SU-DHL-6 (cell line): Measurements from ENCODE around the gene TSKU.

Experiments used
- H2AFZ ChIP-seq: fragments of 200-600 bp; sonication (generic); 2 replicates; pipeline ENCODE4 v1.6.1; 2014; ENCODE audit warnings: low read depth, mild to moderate bottlenecking, moderate library complexity, mixed read lengths, antibody characterized with exemption, low read length; ENCODE audit not compliant: severe bottlenecking
- H3F3A ChIP-seq: fragments of 200-600 bp; shearing (Covaris generic); 2 replicates; pipeline ENCODE4 v1.6.0; 2016; ENCODE audit warnings: antibody characterized with exemption, mild to moderate bottlenecking; ENCODE audit not compliant: insufficient read depth
- H3K27ac ChIP-seq: fragments of 200-600 bp; sonication (generic); 2 replicates; pipeline ENCODE4 v1.5.1; 2016; ENCODE audit warnings: low read depth, mild to moderate bottlenecking, low read length, moderate library complexity, mixed read lengths
- H3K27me3 ChIP-seq: fragments of 200-600 bp; sonication (generic), shearing (Covaris generic); 2 replicates; pipeline ENCODE4 v1.6.0; 2014; ENCODE audit warnings: mild to moderate bottlenecking, low read length
- H3K36me3 ChIP-seq: fragments of 200-600 bp; sonication (generic); 2 replicates; pipeline ENCODE4 v1.6.1; 2014; ENCODE audit warnings: mild to moderate bottlenecking, low read length, mixed read lengths
- H3K4me2 ChIP-seq: fragments of 300-600, 200-600 bp; shearing (Covaris generic), sonication (generic); 2 replicates; pipeline ENCODE4 v1.6.0; 2014; ENCODE audit warnings: low read length, low read depth, mild to moderate bottlenecking; ENCODE audit not compliant: poor library complexity, severe bottlenecking
- H3K4me3 ChIP-seq: fragments of 200-600 bp; sonication (generic); 2 replicates; pipeline ENCODE4 v1.5.1; 2014; ENCODE audit warnings: antibody characterized with exemption, low read length, mild to moderate bottlenecking, mixed read lengths; ENCODE audit not compliant: insufficient read depth, poor library complexity, severe bottlenecking
- H3K79me2 ChIP-seq: fragments of 200-600 bp; sonication (generic); 2 replicates; pipeline ENCODE4 v1.6.1; 2014; ENCODE audit warnings: mild to moderate bottlenecking, low read length, moderate library complexity; ENCODE audit not compliant: insufficient read depth
- H3K9ac ChIP-seq: fragments of 200-600 bp; sonication (generic); 2 replicates; pipeline ENCODE4 v1.7.0; 2014; ENCODE audit warnings: mild to moderate bottlenecking, low read length
- H3K9me2 ChIP-seq: fragments of 200-600 bp; sonication (generic); replicated peaks from 2 replicates; pipeline ENCODE4 v1.6.1; 2014; ENCODE audit warnings: low read length; ENCODE audit not compliant: insufficient read depth
- H3K9me3 ChIP-seq: fragments of 200-600 bp; sonication (generic); 2 replicates; pipeline ENCODE4 v1.6.1; 2014; ENCODE audit warnings: low read length, mixed read lengths; ENCODE audit not compliant: insufficient read depth
- H4K20me1 ChIP-seq: fragments of 200-600 bp; sonication (generic); 2 replicates; pipeline ENCODE4 v1.6.1; 2014; ENCODE audit warnings: low read depth, mild to moderate bottlenecking, antibody characterized with exemption, low read length, moderate library complexity, mixed read lengths
- EZH2phosphoT487 ChIP-seq: fragments of 200-600 bp; sonication (generic), shearing (Covaris generic); conservative IDR thresholded peaks from 2 replicates; pipeline ENCODE4 v1.6.1; 2018; ENCODE audit warnings: mild to moderate bottlenecking, antibody characterized with exemption, low read length, moderate library complexity, mixed read lengths
- TF ChIP-seq, protein P1 (sequence below): fragments of 200-600 bp; sonication (generic); IDR thresholded peaks from one replicate; pipeline ENCODE4 v1.5.1; 2017; ENCODE audit warnings: antibody characterized with exemption, mild to moderate bottlenecking, low read length, moderate library complexity; ENCODE audit not compliant: insufficient read depth, poor library complexity, severe bottlenecking

TSKU gene

DNA sequence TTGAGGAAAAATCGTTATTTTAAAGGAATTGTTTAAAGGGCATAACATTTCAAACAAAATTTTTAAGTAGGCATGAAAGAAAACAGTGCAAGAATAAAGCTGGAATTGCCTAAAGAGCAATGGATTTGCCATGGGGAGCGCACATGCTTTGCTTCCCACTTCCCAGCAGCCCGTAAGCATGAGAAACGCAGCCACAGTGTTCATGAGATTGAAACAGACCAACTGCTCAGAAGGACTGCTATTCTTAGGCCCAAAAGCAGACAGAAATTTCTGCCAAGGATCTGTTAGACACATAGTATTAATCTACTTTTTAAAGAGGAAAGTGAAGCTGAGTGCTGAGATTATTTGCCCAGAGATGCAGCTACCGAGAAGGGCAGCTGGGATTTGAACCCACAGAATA, 34.2 kb upstream of the TSKU start:
- Histone ChIP-seq H3K9me3 (no peaks in the 10 kb centered on the region), H3K36me3 (no peaks in the 10 kb centered on the region), H3K4me2 (no peak overlapping the region), H3K27ac (no peak overlapping the region), H3K27me3 (no peaks in the 10 kb centered on the region), H3K4me3 (no peak overlapping the region), H2AFZ (no peak overlapping the region), H3K79me2 (no peaks in the 10 kb centered on the region), H3K9ac (no peak overlapping the region), H4K20me1 (no peaks in the 10 kb centered on the region), H3K9me2 (no peaks in the 10 kb centered on the region), H3F3A (no peaks in the 10 kb centered on the region)
- no peak for TF ChIP-seq EZH2phosphoT487
- TF ChIP-seq, protein P1, sequence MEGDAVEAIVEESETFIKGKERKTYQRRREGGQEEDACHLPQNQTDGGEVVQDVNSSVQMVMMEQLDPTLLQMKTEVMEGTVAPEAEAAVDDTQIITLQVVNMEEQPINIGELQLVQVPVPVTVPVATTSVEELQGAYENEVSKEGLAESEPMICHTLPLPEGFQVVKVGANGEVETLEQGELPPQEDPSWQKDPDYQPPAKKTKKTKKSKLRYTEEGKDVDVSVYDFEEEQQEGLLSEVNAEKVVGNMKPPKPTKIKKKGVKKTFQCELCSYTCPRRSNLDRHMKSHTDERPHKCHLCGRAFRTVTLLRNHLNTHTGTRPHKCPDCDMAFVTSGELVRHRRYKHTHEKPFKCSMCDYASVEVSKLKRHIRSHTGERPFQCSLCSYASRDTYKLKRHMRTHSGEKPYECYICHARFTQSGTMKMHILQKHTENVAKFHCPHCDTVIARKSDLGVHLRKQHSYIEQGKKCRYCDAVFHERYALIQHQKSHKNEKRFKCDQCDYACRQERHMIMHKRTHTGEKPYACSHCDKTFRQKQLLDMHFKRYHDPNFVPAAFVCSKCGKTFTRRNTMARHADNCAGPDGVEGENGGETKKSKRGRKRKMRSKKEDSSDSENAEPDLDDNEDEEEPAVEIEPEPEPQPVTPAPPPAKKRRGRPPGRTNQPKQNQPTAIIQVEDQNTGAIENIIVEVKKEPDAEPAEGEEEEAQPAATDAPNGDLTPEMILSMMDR = no peak

- Histone ChIP-seq H3K4me2 (no peak overlapping the region), H3K27ac (no peak overlapping the region), H2AFZ (no peak overlapping the region), H4K20me1 (no peaks in the 10 kb centered on the region), H3F3A (no peaks in the 10 kb centered on the region), H3K9me2 (no peaks in the 10 kb centered on the region), H3K9me3 (no peaks in the 10 kb centered on the region), H3K36me3 (no peaks in the 10 kb centered on the region), H3K79me2 (no peaks in the 10 kb centered on the region), H3K4me3 (no peak overlapping the region), H3K9ac (no peak overlapping the region), H3K27me3 (no peaks in the 10 kb centered on the region)
- TF ChIP-seq, protein P1 = no peak
- no peak for TF ChIP-seq EZH2phosphoT487
Measured at GRCh38 chr11:76750067-76750466, 33.1 kb upstream of the TSKU start.

GRCh38 chr11:76750746-76751145, 32.4 kb upstream of the TSKU start:
- no peak overlapping the region for H3K4me2 ChIP-seq
- TF ChIP-seq EZH2phosphoT487 = no peak
- TF ChIP-seq, protein P1 = no peak
- H3K9me3 ChIP-seq = no peaks in the 10 kb centered on the region
- H3K4me3 ChIP-seq = no peak overlapping the region
- H3K27ac ChIP-seq = no peak overlapping the region
- no peak overlapping the region for H3K9ac ChIP-seq
- H3K9me2 ChIP-seq = no peaks in the 10 kb centered on the region
- no peaks in the 10 kb centered on the region for H3F3A ChIP-seq
- no peaks in the 10 kb centered on the region for H4K20me1 ChIP-seq
- no peak overlapping the region for H2AFZ ChIP-seq
- H3K27me3 ChIP-seq = no peaks in the 10 kb centered on the region
- no peaks in the 10 kb centered on the region for H3K79me2 ChIP-seq
- no peaks in the 10 kb centered on the region for H3K36me3 ChIP-seq
